B cell (primary cell): ENCODE results near the gene FKBP8. TPM values are rescaled to one million over a fixed set of nuclear protein-coding genes. Genes with fewer than 3 reads are reported as not detected.
A peak's percentile ranks its signal among the peaks of the same experiment; 100 is the strongest.

Experiments
- ATAC-seq: fragments of 200-7000 bp; cut with Tn5 transposase; one replicate; pipeline ENCODE4 v1.10.0; 2021; ENCODE audit warnings: low read depth, mild to moderate bottlenecking, moderate number of reproducible peaks, moderate library complexity
- CTCF ChIA-PET: fragments of 350-600 bp; sonication (Branson Sonifier 250); formaldehyde crosslinking; loops from one replicate; lab custom pipeline; 2021; ENCODE audit warnings: antibody characterized with exemption, inconsistent platforms; lab: Charles Lee
- POLR2A ChIA-PET: fragments of 350-600 bp; sonication (Branson Sonifier 250); formaldehyde crosslinking; loops from one replicate; lab custom pipeline; 2021; ENCODE audit warnings: antibody characterized with exemption; lab: Charles Lee
- DNase-seq: peaks from one replicate; pipeline ENCODE4 v3.0.0; 2013
- H2AFZ ChIP-seq: 2 replicates; pipeline ENCODE4 v1.6.1; 2012; ENCODE audit warnings: mild to moderate bottlenecking, low read depth, low read length; ENCODE audit not compliant: insufficient read depth, poor library complexity, severe bottlenecking
- H3K27ac ChIP-seq, 2 donors: 1 replicate in 1 of 2; 2 replicates in 1 of 2; pipeline ENCODE4 v1.5.1; 2012 to 2013; ENCODE audit warnings: low read length in 2 of 2, mild to moderate bottlenecking in 2 of 2, moderate library complexity in 1 of 2
- H3K27me3 ChIP-seq, 4 experiments: fragments of 200-600 bp in 1 of 4; sonication (generic) in 1 of 4; replicated peaks in 1 of 4; 1 replicate in 2 of 4; 2 replicates in 2 of 4; pipeline versions ENCODE4 v1.6.1 to v1.7.0; 2013 to 2016; ENCODE audit warnings: low read length in 3 of 4, mild to moderate bottlenecking in 2 of 4, mixed read lengths in 1 of 4, moderate library complexity in 1 of 4; ENCODE audit not compliant: insufficient read depth in 4 of 4, control insufficient read depth in 3 of 4; ENCODE audit errors: control extremely low read depth in 1 of 4
- H3K36me3 ChIP-seq, 2 experiments: replicated peaks in 1 of 2; 1 replicate in 1 of 2; 2 replicates in 1 of 2; pipeline versions ENCODE4 v1.6.1 to v1.7.1; 2013; ENCODE audit warnings: low read length in 1 of 2; ENCODE audit not compliant: insufficient read depth in 2 of 2, control insufficient read depth in 1 of 2; ENCODE audit errors: control extremely low read depth in 1 of 2, extremely low read depth in 1 of 2
- H3K4me1 ChIP-seq, 2 donors: fragments of 200-600 bp in 1 of 2; sonication (generic) in 1 of 2; 1 replicate in 1 of 2; 2 replicates in 1 of 2; pipeline versions ENCODE4 v1.5.1 to v1.6.1; 2013 to 2017; ENCODE audit warnings: low read length in 2 of 2; ENCODE audit not compliant: control insufficient read depth in 2 of 2, insufficient read depth in 2 of 2
- H3K4me2 ChIP-seq: replicated peaks from 2 replicates; pipeline ENCODE3; 2012; ENCODE audit warnings: mild to moderate bottlenecking, low read depth, low read length; ENCODE audit not compliant: poor library complexity, severe bottlenecking
- H3K4me3 ChIP-seq, 5 experiments: fragments of 200-600 bp in 1 of 5; sonication (generic) in 1 of 5; 1 replicate in 3 of 5; 2 replicates in 2 of 5; pipeline versions ENCODE4 v1.5.1 to v1.7.0; 2011 to 2016; ENCODE audit warnings: low read length in 4 of 5, mild to moderate bottlenecking in 4 of 5, low read depth in 2 of 5, control low read depth in 1 of 5, moderate library complexity in 1 of 5; ENCODE audit not compliant: insufficient read depth in 1 of 5; ENCODE audit errors: control extremely low read depth in 1 of 5, extremely low read depth in 1 of 5
- H3K79me2 ChIP-seq: fragments of 200-600 bp; sonication (generic); one replicate; pipeline ENCODE4 v1.6.0; 2016; ENCODE audit warnings: low read length; ENCODE audit not compliant: control insufficient read depth, insufficient read depth
- H3K9ac ChIP-seq: fragments of 200-600 bp; sonication (generic); 2 replicates; pipeline ENCODE4 v1.6.1; 2017; ENCODE audit warnings: mild to moderate bottlenecking, low read length, moderate library complexity
- H3K9me3 ChIP-seq, 3 donors: one replicate each; pipeline versions ENCODE4 v1.6.1 to v1.7.1; 2013; ENCODE audit warnings: low read length in 2 of 3; ENCODE audit not compliant: control insufficient read depth in 2 of 3, insufficient read depth in 1 of 3; ENCODE audit errors: control extremely low read depth in 1 of 3
- H4K20me1 ChIP-seq: 2 replicates; pipeline ENCODE4 v1.6.0; 2012; ENCODE audit warnings: mild to moderate bottlenecking, low read length; ENCODE audit not compliant: insufficient read depth, control insufficient read depth, poor library complexity, severe bottlenecking
- H3K27ac Mint-ChIP-seq: one replicate; pipeline ENCODE4 v1.8.0; 2021; ENCODE audit warnings: mixed read lengths
- H3K27me3 Mint-ChIP-seq: one replicate; pipeline ENCODE4 v1.8.0; 2021; ENCODE audit warnings: mixed read lengths
- H3K4me1 Mint-ChIP-seq: one replicate; pipeline ENCODE4 v1.8.0; 2021; ENCODE audit warnings: mixed read lengths
- H3K4me3 Mint-ChIP-seq: one replicate; pipeline ENCODE4 v1.8.0; 2021; ENCODE audit warnings: mixed read lengths
- H3K9me3 Mint-ChIP-seq: one replicate; pipeline ENCODE4 v1.8.0; 2022; ENCODE audit warnings: mixed read lengths; ENCODE audit not compliant: insufficient read depth
- CTCF ChIP-seq: fragments of 200-600 bp; IDR thresholded peaks from one replicate; pipeline ENCODE4 v1.8.0; 2022; ENCODE audit warnings: antibody characterized with exemption, mild to moderate bottlenecking
- EZH2 ChIP-seq: IDR thresholded peaks from 2 replicates; pipeline ENCODE4 v1.6.1; 2012; ENCODE audit warnings: borderline replicate concordance, low read depth, mild to moderate bottlenecking, moderate library complexity, low read length; ENCODE audit not compliant: insufficient read depth, poor library complexity, severe bottlenecking
- WGBS: methylation state at CpG from one replicate; pipeline ENCODE4 v1.1.5; 2013; ENCODE audit warnings: missing lambda C conversion rate; ENCODE audit not compliant: insufficient coverage; 5-methylcytosine and 5-hydroxymethylcytosine counted together
- intact Hi-C: fragments of 100-400 bp; cut with micrococcal nuclease; formaldehyde crosslinking; loops from one replicate; pipeline ENCODE4 v1.10.0; 2022
- polyA plus RNA-seq: library from polyadenylated mRNA; depleted of rRNA; stranded (reverse); fragments of >200 nt; gene quantifications from 2 replicates; pipeline ENCODE4 v1.2.3, GENCODE V29; 2012
- total RNA-seq, 2 donors: library from RNA; stranded (reverse); fragments of 120-200 nt in 1 of 2; gene quantifications; 1 replicate in 1 of 2; 2 replicates in 1 of 2; pipeline versions ENCODE4 v1.2.3 to v1.2.4, GENCODE V29; 2013 to 2022

The FKBP8 gene
- total and polyA plus RNA-seq, 2 donors (not counting 1 experiment from before 2014, with no cell fraction given): 148 to 163 TPM

GRCh38 chr19:18590273-18591272 lies 47.2 kb upstream of the FKBP8 start:
- H3K9ac ChIP-seq: no peak overlapping the region
- peaks cover 35% of the 10 kb centered on the region for H3K4me1 Mint-ChIP-seq

DNA sequence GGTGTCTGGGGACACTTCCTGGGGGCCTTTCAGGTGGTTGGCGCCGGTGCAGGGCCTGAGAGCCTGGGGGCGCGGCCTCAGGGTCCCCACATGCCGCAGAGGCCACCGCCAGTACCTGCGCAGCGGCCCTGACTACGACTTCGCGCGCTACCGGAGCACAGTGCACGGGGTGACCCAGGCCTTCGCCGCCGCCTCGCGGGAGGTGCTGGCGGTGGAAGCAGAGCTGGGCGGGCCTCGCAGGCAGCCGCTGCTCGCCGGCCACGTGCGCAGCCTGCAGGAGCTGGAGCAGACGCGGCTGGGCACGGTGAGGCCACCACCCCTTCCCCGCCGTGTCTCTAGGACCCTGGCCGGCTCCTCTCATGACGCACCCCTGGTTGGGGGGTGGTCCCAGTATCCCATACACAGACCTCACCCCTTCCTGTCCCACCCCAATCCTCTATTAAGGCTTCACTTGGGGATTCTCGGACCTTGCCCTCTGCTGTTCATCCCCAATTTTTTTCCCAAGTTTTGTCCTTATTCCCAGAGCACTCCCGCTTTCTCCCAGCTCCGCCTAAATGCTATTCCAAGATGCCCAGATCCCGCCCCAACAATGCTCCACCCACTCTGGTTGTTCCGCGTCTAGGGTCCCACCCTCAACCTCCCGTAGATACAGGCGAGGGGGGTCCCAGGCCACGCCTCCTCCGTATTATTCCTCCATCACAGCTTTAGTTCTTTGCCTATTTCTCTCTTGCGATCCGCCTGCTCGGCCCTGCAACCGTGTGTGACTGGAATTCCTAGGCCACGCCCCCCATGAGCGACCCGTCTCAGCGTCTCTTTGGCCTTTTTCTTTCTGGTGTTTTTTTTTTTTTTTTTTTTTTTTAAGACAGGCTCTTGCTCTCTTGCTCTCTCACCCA lies 46.3 kb upstream of the FKBP8 start:
- Mint-ChIP-seq H3K4me3 (peak overlapping the region; percentile 76), H3K27ac (peak overlapping the region; percentile 89), H3K27me3 (no peaks in the 10 kb centered on the region), H3K9me3 (no peaks in the 10 kb centered on the region), H3K4me1 (peaks cover 32% of the 10 kb centered on the region)
- POLR2A ChIA-PET: interaction anchor here (0.6 to 2.0 kb wide), 13 partner anchors 9 to 730 kb away, joined by 3 to 19 read pairs (median 4); partner anchors contain the start of genes COPE, DDX49, ELL and KXD1
- Histone ChIP-seq H3K9ac (peak overlapping the region; percentile 73), H3K27ac (peak overlapping the region; percentile 73 to 82), H3K79me2 (no peaks in the 10 kb centered on the region), H3K4me1 (peaks cover 20 to 49% of the 10 kb centered on the region in 2 donors), H3K4me2 (peak overlapping the region; percentile 96), H3K9me3 (no peaks in the 10 kb centered on the region), H3K27me3 (no peaks in the 10 kb centered on the region), H3K4me3 (peak overlapping the region; percentile 11 to 92 (median 77)), H4K20me1 (peaks cover 10% of the 10 kb centered on the region), H3K36me3 (peaks cover 0 to 6% of the 10 kb centered on the region in 2 experiments), H2AFZ (peak overlapping the region; percentile 89)
- DNase-seq (peak; percentile 81), ATAC-seq (peak; percentile 40)
- CTCF ChIA-PET: interaction anchor here (0.7 to 3.3 kb wide), 18 partner anchors 9 to 330 kb away, joined by 3 to 32 read pairs (median 4); partner anchors contain the start of genes COPE, DDX49 and UBA52
- 15% methylated on average over 46 of the region's 52 CpGs for WGBS
- no peak for TF ChIP-seq EZH2
- no peak for TF ChIP-seq CTCF
- intact Hi-C loops: loop anchor here (1.0 to 5.0 kb wide), 6 partner anchors 32 to 329 kb away; partner anchors contain the start of genes COPE, DDX49, ELL and FKBP8

More at GRCh38 chr19:18590273-18591272, 47.2 kb upstream of the FKBP8 start:
- Mint-ChIP-seq H3K9me3 (no peaks in the 10 kb centered on the region), H3K4me3 (peak overlapping the region; percentile 77), H3K27me3 (no peaks in the 10 kb centered on the region), H3K27ac (peak overlapping the region; percentile 56)
- WGBS: 89% methylated on average over 38 of the region's 40 CpGs
- peaks cover 10% of the 10 kb centered on the region for H4K20me1 ChIP-seq
- H3K27me3 ChIP-seq: peaks cover 0 to 2% (median under 1%) of the 10 kb centered on the region in 4 experiments
- no peaks in the 10 kb centered on the region for H3K79me2 ChIP-seq
- H3K36me3 ChIP-seq: peaks cover 0 to 6% of the 10 kb centered on the region in 2 experiments
- H3K27ac ChIP-seq: no peak overlapping the region
- no peak for TF ChIP-seq EZH2
- no peak overlapping the region for H2AFZ ChIP-seq
- peak overlapping the region in 1 of 5 experiments; percentile 77 for H3K4me3 ChIP-seq
- intact Hi-C loops: no loop called here
- peaks cover 29 to 56% of the 10 kb centered on the region in 2 donors for H3K4me1 ChIP-seq
- POLR2A ChIA-PET: interaction anchor here (0.7 to 1.6 kb wide), 4 partner anchors 14 to 255 kb away, joined by 3 to 19 read pairs (median 7); partner anchors contain the start of gene ELL
- peak overlapping the region; percentile 96 for H3K4me2 ChIP-seq
- CTCF ChIA-PET: interaction anchor here (1.1 to 6.3 kb wide), 6 partner anchors 18 to 257 kb away, joined by 4 to 47 read pairs (median 28); partner anchors contain the start of gene UBA52
- no peaks in the 10 kb centered on the region for H3K9me3 ChIP-seq
- ATAC-seq (no peak), DNase-seq (peak; percentile 54)
